B cell (primary cell): ENCODE results near the gene SEC31B. TPM values are rescaled to one million over a fixed set of nuclear protein-coding genes. Genes with fewer than 3 reads are reported as not detected.

ENCODE experiments used
- ATAC-seq: fragments of 200-7000 bp; cut with Tn5 transposase; one replicate; pipeline ENCODE4 v1.10.0; 2021; ENCODE audit warnings: low read depth, mild to moderate bottlenecking, moderate number of reproducible peaks, moderate library complexity
- CTCF ChIA-PET: fragments of 350-600 bp; sonication (Branson Sonifier 250); formaldehyde crosslinking; loops from one replicate; lab custom pipeline; 2021; ENCODE audit warnings: antibody characterized with exemption, inconsistent platforms; lab: Charles Lee
- POLR2A ChIA-PET: fragments of 350-600 bp; sonication (Branson Sonifier 250); formaldehyde crosslinking; loops from one replicate; lab custom pipeline; 2021; ENCODE audit warnings: antibody characterized with exemption; lab: Charles Lee
- DNase-seq: peaks from one replicate; pipeline ENCODE4 v3.0.0; 2013
- H2AFZ ChIP-seq: 2 replicates; pipeline ENCODE4 v1.6.1; 2012; ENCODE audit warnings: mild to moderate bottlenecking, low read depth, low read length; ENCODE audit not compliant: insufficient read depth, poor library complexity, severe bottlenecking
- H3K27ac ChIP-seq, 2 donors: 1 replicate in 1 of 2; 2 replicates in 1 of 2; pipeline ENCODE4 v1.5.1; 2012 to 2013; ENCODE audit warnings: low read length in 2 of 2, mild to moderate bottlenecking in 2 of 2, moderate library complexity in 1 of 2
- H3K27me3 ChIP-seq, 4 experiments: fragments of 200-600 bp in 1 of 4; sonication (generic) in 1 of 4; replicated peaks in 1 of 4; 1 replicate in 2 of 4; 2 replicates in 2 of 4; pipeline versions ENCODE4 v1.6.1 to v1.7.0; 2013 to 2016; ENCODE audit warnings: low read length in 3 of 4, mild to moderate bottlenecking in 2 of 4, mixed read lengths in 1 of 4, moderate library complexity in 1 of 4; ENCODE audit not compliant: insufficient read depth in 4 of 4, control insufficient read depth in 3 of 4; ENCODE audit errors: control extremely low read depth in 1 of 4
- H3K36me3 ChIP-seq, 2 experiments: replicated peaks in 1 of 2; 1 replicate in 1 of 2; 2 replicates in 1 of 2; pipeline versions ENCODE4 v1.6.1 to v1.7.1; 2013; ENCODE audit warnings: low read length in 1 of 2; ENCODE audit not compliant: insufficient read depth in 2 of 2, control insufficient read depth in 1 of 2; ENCODE audit errors: control extremely low read depth in 1 of 2, extremely low read depth in 1 of 2
- H3K4me1 ChIP-seq, 2 donors: fragments of 200-600 bp in 1 of 2; sonication (generic) in 1 of 2; 1 replicate in 1 of 2; 2 replicates in 1 of 2; pipeline versions ENCODE4 v1.5.1 to v1.6.1; 2013 to 2017; ENCODE audit warnings: low read length in 2 of 2; ENCODE audit not compliant: control insufficient read depth in 2 of 2, insufficient read depth in 2 of 2
- H3K4me2 ChIP-seq: replicated peaks from 2 replicates; pipeline ENCODE3; 2012; ENCODE audit warnings: mild to moderate bottlenecking, low read depth, low read length; ENCODE audit not compliant: poor library complexity, severe bottlenecking
- H3K4me3 ChIP-seq, 5 experiments: fragments of 200-600 bp in 1 of 5; sonication (generic) in 1 of 5; 1 replicate in 3 of 5; 2 replicates in 2 of 5; pipeline versions ENCODE4 v1.5.1 to v1.7.0; 2011 to 2016; ENCODE audit warnings: low read length in 4 of 5, mild to moderate bottlenecking in 4 of 5, low read depth in 2 of 5, control low read depth in 1 of 5, moderate library complexity in 1 of 5; ENCODE audit not compliant: insufficient read depth in 1 of 5; ENCODE audit errors: control extremely low read depth in 1 of 5, extremely low read depth in 1 of 5
- H3K79me2 ChIP-seq: fragments of 200-600 bp; sonication (generic); one replicate; pipeline ENCODE4 v1.6.0; 2016; ENCODE audit warnings: low read length; ENCODE audit not compliant: control insufficient read depth, insufficient read depth
- H3K9ac ChIP-seq: fragments of 200-600 bp; sonication (generic); 2 replicates; pipeline ENCODE4 v1.6.1; 2017; ENCODE audit warnings: mild to moderate bottlenecking, low read length, moderate library complexity
- H3K9me3 ChIP-seq, 3 donors: one replicate each; pipeline versions ENCODE4 v1.6.1 to v1.7.1; 2013; ENCODE audit warnings: low read length in 2 of 3; ENCODE audit not compliant: control insufficient read depth in 2 of 3, insufficient read depth in 1 of 3; ENCODE audit errors: control extremely low read depth in 1 of 3
- H4K20me1 ChIP-seq: 2 replicates; pipeline ENCODE4 v1.6.0; 2012; ENCODE audit warnings: mild to moderate bottlenecking, low read length; ENCODE audit not compliant: insufficient read depth, control insufficient read depth, poor library complexity, severe bottlenecking
- H3K27ac Mint-ChIP-seq: one replicate; pipeline ENCODE4 v1.8.0; 2021; ENCODE audit warnings: mixed read lengths
- H3K27me3 Mint-ChIP-seq: one replicate; pipeline ENCODE4 v1.8.0; 2021; ENCODE audit warnings: mixed read lengths
- H3K4me1 Mint-ChIP-seq: one replicate; pipeline ENCODE4 v1.8.0; 2021; ENCODE audit warnings: mixed read lengths
- H3K4me3 Mint-ChIP-seq: one replicate; pipeline ENCODE4 v1.8.0; 2021; ENCODE audit warnings: mixed read lengths
- H3K9me3 Mint-ChIP-seq: one replicate; pipeline ENCODE4 v1.8.0; 2022; ENCODE audit warnings: mixed read lengths; ENCODE audit not compliant: insufficient read depth
- EZH2 ChIP-seq: IDR thresholded peaks from 2 replicates; pipeline ENCODE4 v1.6.1; 2012; ENCODE audit warnings: borderline replicate concordance, low read depth, mild to moderate bottlenecking, moderate library complexity, low read length; ENCODE audit not compliant: insufficient read depth, poor library complexity, severe bottlenecking
- WGBS: methylation state at CpG from one replicate; pipeline ENCODE4 v1.1.5; 2013; ENCODE audit warnings: missing lambda C conversion rate; ENCODE audit not compliant: insufficient coverage; 5-methylcytosine and 5-hydroxymethylcytosine counted together
- intact Hi-C: fragments of 100-400 bp; cut with micrococcal nuclease; formaldehyde crosslinking; loops from one replicate; pipeline ENCODE4 v1.10.0; 2022
- polyA plus RNA-seq: library from polyadenylated mRNA; depleted of rRNA; stranded (reverse); fragments of >200 nt; gene quantifications from 2 replicates; pipeline ENCODE4 v1.2.3, GENCODE V29; 2012
- total RNA-seq, 2 donors: library from RNA; stranded (reverse); fragments of 120-200 nt in 1 of 2; gene quantifications; 1 replicate in 1 of 2; 2 replicates in 1 of 2; pipeline versions ENCODE4 v1.2.3 to v1.2.4, GENCODE V29; 2013 to 2022
- TF ChIP-seq, protein P1 (sequence below): fragments of 200-600 bp; IDR thresholded peaks from one replicate; pipeline ENCODE4 v1.8.0; 2022; ENCODE audit warnings: antibody characterized with exemption, mild to moderate bottlenecking

Gene SEC31B
- total and polyA plus RNA-seq, 2 donors (not counting 1 experiment from before 2014, with no cell fraction given): 36.3 to 45.7 TPM

DNA sequence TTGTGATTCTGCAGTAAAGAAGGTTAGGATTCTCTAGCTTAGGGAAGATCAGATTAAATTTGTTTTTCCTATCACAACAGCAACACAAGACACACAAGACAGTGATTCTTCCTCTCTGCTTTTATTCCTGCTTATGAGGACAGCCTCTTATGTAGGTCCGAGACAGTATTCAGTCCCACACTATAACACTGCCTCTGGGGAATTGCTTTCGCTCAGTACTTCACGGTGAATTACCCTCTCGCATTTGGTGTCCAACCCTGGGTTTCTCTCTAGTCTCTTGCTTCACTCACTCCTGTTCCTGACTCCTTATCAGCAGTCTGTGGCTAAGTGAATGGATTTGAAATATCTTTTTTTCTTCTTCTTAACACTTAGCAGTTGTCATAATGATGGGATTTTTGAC is 17.8 kb upstream of the SEC31B start:
- no peaks in the 10 kb centered on the region for H3K27me3 ChIP-seq
- peaks cover 16% of the 10 kb centered on the region for H3K4me1 Mint-ChIP-seq
- H3K27ac ChIP-seq: no peak overlapping the region
- WGBS: 90% methylated on average over 2 of the region's 4 CpGs
- H3K79me2 ChIP-seq: peaks cover 59% of the 10 kb centered on the region
- TF ChIP-seq, protein P1, sequence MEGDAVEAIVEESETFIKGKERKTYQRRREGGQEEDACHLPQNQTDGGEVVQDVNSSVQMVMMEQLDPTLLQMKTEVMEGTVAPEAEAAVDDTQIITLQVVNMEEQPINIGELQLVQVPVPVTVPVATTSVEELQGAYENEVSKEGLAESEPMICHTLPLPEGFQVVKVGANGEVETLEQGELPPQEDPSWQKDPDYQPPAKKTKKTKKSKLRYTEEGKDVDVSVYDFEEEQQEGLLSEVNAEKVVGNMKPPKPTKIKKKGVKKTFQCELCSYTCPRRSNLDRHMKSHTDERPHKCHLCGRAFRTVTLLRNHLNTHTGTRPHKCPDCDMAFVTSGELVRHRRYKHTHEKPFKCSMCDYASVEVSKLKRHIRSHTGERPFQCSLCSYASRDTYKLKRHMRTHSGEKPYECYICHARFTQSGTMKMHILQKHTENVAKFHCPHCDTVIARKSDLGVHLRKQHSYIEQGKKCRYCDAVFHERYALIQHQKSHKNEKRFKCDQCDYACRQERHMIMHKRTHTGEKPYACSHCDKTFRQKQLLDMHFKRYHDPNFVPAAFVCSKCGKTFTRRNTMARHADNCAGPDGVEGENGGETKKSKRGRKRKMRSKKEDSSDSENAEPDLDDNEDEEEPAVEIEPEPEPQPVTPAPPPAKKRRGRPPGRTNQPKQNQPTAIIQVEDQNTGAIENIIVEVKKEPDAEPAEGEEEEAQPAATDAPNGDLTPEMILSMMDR: no peak
- no peak for TF ChIP-seq EZH2
- ChIA-PET CTCF (no interaction called here), POLR2A (no interaction called here)
- no peaks in the 10 kb centered on the region for H3K9me3 ChIP-seq
- DNase-seq: no peak
- H3K27me3 Mint-ChIP-seq: no peaks in the 10 kb centered on the region
- H2AFZ ChIP-seq: no peak overlapping the region
- peak overlapping the region; percentile 55 for H3K27ac Mint-ChIP-seq
- H4K20me1 ChIP-seq: peaks cover 30% of the 10 kb centered on the region
- intact Hi-C loops: loop anchor here (5.0 to 10.0 kb wide), 6 partner anchors 55 to 1105 kb away; partner anchors contain the start of genes BTRC, ERLIN1, GOT1 and SCD
- no peak overlapping the region for H3K9ac ChIP-seq
- H3K4me3 ChIP-seq: no peak overlapping the region
- H3K4me2 ChIP-seq: no peak overlapping the region
- no peaks in the 10 kb centered on the region for H3K9me3 Mint-ChIP-seq
- H3K4me1 ChIP-seq: peaks cover 23 to 24% of the 10 kb centered on the region in 2 donors
- H3K4me3 Mint-ChIP-seq: no peak overlapping the region
- no peak for ATAC-seq
- H3K36me3 ChIP-seq: peaks cover 3 to 41% of the 10 kb centered on the region in 2 experiments

DNA sequence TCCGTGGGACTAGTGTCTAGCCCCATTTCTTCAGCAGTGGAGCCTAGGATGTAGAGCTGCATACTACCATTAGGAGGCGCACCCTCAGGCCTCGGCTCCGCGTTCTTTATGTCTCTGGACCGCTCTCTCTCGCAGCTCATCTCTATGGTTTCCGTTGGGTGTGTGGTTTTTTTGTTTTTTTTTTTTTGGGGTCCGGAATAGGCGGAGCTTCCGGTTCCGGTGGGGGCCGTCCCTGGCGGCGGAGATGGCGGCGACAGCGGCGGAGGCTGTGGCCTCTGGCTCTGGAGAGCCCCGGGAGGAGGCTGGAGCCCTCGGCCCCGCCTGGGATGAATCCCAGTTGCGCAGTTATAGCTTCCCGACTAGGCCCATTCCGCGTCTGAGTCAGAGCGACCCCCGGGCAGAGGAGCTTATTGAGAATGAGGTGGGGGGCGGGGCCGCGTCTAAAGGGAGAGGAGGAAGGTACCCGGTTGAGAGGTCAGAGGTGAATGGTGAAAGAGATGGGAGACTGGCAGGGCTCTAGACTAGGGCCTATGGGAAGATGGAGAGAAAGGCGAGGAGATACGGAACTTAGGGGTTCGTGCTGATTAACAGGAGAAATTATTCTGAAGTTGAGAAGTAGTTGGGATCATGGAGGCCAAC is 16.2 kb upstream of the SEC31B start, which contains the start of gene HIF1AN:
TSS of gene HIF1AN (plus strand) at position 229 of the 639 bp plus-strand sequence. CDS start at position 245, 16 bp downstream.
- Mint-ChIP-seq H3K27ac (peak within 1 kb of the TSS; percentile 32), H3K9me3 (no peaks in the 10 kb centered on the region), H3K4me3 (peak within 1 kb of the TSS; percentile 42), H3K4me1 (peaks cover 19% of the 10 kb centered on the region), H3K27me3 (no peaks in the 10 kb centered on the region)
- DNase-seq (peak; percentile 96), ATAC-seq (peak; percentile 99)
- Histone ChIP-seq H3K9me3 (no peaks in the 10 kb centered on the region), H3K27me3 (no peaks in the 10 kb centered on the region), H3K79me2 (peaks cover 57% of the 10 kb centered on the region), H2AFZ (peak within 1 kb of the TSS; percentile 88), H3K36me3 (peaks cover 0 to 30% of the 10 kb centered on the region in 2 experiments), H3K4me2 (peak within 1 kb of the TSS; percentile 79), H4K20me1 (peaks cover 27% of the 10 kb centered on the region), H3K27ac (peak within 1 kb of the TSS; percentile 34 to 83), H3K4me1 (peaks cover 23 to 24% of the 10 kb centered on the region in 2 donors), H3K9ac (peak within 1 kb of the TSS; percentile 79), H3K4me3 (peak within 1 kb of the TSS; percentile 74 to 88 (median 75))
- TF ChIP-seq EZH2: no peak
- TF ChIP-seq, protein P1: peak; percentile 86
- intact Hi-C loops: loop anchor here (1.0 to 10.0 kb wide), 7 partner anchors 54 to 1104 kb away; partner anchors contain the start of genes BLOC1S2, BTRC, ERLIN1 and GOT1
- CTCF ChIA-PET: interaction anchor here (0.7 to 1.4 kb wide), 13 partner anchors 8 to 1100 kb away, joined by 3 to 6 read pairs (median 3); partner anchors contain the start of genes BLOC1S2, CUTC and SCD
- POLR2A ChIA-PET: interaction anchor here (0.7 to 1.1 kb wide), 6 partner anchors 9 to 1052 kb away, joined by 3 to 5 read pairs (median 3); partner anchors contain the start of genes CWF19L1, DPCD and POLL
- WGBS: 1% methylated on average over 35 of the region's 35 CpGs
